CD4-positive, alpha-beta T cell treated with Interleukin-17A for 4 hours (primary cell): Measurements from ENCODE around the gene TPO.
"Not testable (repeated sequence)": the region's sequence is repeated elsewhere in the genome, so short reads cannot be mapped to it uniquely, and the experiment has no call there.

ENCODE experiments used
- DNase-seq: peaks from one replicate; pipeline ENCODE4 v3.0.0-alpha.2; 2020; ENCODE audit warnings: mixed read lengths

Gene TPO

GRCh38 chr2:1561259-1561658 lies 148.0 kb downstream of the TPO start:
- no peak for DNase-seq

DNA sequence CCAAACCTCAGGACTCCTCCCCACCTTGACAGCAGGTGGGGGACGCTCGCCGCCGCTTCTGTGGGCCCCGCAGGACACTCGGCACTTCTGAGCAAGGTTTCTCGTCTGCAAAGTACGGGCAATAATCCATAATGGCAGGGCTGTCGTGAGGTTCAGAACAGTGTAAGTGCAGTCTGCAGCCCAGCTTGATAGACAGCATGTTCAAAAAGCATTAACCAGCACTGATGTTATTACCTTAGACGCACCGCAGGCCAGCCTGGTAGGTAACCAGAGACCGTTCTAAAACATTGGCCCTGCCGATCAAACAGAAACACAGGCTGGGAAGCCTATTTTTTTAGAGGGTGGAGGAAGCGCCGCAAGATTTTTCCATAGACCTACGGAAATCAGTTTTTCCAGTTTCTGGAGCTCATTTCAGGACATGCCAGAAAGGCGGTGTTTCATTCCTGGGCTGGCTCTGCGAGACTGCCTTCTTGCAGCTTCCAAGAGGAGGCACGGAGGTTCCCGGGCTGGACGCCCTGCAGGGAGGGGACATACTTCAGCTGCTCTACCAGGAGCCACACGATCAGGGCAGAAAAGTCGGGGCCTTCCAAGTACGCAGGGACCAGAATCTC lies 148.7 kb downstream of the TPO start:
- no peak for DNase-seq

GRCh38 chr2:1563084-1563857 lies 150.0 kb downstream of the TPO start:
- no peak for DNase-seq

DNA sequence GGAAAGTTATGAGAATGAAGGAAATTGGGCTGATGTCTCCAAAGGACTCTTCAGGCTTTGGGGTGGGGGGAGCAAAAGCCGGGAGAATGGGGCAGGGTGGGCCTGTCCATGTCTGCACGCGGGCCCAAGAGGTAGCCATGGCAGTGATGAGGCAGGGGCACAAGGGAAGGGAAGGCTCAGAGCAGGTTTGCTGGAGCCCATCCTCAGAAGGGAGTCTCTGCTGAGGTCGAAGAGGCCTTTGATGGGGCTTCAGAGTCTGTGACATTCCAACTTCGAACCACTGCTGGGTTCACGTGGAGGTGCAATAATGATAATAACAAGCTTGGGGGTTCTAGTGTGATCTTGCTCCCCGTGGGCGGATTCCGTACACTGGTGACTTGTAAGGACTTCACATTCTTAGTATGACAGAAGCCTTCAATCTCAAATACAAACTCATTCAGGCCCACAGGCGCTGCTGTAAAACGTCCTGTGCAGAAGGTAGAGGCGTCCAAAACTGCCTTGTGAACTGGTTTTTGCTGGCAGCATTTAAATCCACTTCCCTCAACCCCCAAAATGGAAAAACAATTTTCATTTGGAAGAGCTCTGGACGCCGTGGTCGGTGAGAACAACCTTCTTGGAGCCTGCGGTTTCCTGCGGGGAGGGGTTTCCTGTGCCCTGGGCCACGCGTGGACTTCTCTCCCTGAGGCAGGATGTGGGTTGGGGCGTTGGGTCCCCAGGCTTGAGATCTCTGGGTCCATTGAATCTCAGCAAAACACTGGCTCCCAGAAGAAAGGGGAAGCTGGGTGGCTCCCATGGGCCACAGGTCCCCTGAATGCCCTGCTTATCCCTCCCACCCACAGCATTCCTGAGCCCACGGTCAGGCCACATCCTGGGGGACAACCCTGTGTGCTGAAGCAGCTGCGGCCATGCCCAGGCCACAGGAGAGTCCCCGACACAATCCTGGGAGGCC lies 151.0 kb downstream of the TPO start:
- peak; percentile 43 for DNase-seq

GRCh38 chr2:1567556-1568344 lies 154.5 kb downstream of the TPO start:
- no peak for DNase-seq

GRCh38 chr2:1568345-1568668 lies 155.0 kb downstream of the TPO start:
- not testable (repeated sequence) for DNase-seq

DNA sequence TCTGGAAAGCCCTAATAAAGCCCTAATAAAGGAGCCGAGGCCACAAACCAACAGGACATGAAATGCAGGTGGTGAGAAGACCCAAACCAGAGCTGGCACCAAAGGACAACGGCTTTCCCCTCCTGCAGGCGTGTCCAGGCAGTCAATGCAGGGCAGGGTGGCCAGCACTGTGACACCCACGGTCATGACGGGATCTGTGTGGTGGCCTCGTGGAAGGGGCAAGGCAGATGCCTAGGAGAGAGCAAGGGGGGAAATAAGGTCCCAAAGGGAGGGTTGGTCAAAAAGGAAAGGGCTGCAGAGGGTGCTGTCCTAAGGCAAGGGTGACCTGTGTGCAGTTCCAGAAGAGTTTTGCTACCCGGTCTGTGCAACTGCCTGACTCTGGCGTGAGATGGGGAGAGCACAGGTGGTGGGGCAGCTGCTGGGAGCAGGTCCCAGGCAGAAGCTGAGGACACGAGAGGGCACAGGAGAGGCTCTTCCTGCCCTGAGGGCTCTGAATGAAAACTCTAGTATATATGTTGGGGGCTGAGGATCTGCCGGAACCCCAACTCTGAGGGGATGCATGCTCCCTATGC lies 156.7 kb downstream of the TPO start:
- no peak for DNase-seq

DNA sequence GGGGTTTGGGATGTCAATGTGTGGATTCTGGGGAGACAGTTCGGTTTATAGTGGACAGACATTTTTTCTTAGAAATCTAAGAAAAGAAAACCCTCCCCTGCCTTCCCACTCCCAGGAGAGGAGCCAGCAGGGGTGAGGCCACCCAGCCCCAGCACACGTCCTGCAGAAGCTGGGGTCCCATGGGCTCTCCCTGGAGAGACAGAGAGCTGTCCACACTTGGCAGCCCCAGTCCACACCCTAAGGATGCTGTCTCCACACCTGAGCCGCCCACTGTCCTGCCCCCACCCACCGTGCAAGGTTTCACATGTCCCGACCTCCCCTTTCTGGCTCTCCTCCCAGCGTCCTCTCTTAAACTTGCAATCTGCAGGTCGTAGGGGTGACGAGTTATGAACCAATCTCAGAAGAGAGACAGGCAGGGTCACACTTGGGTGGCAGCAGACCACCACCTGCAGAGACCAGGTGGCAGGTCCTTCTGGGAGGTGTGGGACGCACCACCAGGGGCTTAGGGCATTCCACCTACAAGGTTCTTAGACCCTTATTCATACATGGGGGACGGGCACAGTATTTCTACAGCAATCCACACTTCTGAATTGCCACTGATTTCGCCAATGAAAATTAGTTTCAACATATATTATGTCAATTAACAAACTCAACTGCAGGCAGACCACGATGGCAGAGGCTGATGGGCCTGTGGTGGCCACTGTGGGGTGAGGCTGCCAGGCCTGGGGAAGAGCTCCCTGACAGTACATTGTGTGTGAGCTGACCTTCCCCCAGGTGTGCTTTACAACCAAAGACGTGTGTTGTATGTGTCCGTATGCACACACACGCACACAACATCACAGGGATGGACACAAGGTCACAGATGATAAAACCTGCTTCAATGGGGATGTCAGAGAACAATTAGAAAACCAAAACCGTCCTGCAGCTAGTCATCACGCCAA lies 158.5 kb downstream of the TPO start:
- DNase-seq: no peak

- no peak for DNase-seq
Observed at GRCh38 chr2:1572638-1573037, 159.4 kb downstream of the TPO start.

- DNase-seq: no peak
Observed at GRCh38 chr2:1577846-1578245, 164.6 kb downstream of the TPO start.

- DNase-seq: not testable (repeated sequence)
Observed at GRCh38 chr2:1581257-1581964, 168.1 kb downstream of the TPO start.

GRCh38 chr2:1581965-1582625 lies 168.8 kb downstream of the TPO start:
- no peak for DNase-seq

DNA sequence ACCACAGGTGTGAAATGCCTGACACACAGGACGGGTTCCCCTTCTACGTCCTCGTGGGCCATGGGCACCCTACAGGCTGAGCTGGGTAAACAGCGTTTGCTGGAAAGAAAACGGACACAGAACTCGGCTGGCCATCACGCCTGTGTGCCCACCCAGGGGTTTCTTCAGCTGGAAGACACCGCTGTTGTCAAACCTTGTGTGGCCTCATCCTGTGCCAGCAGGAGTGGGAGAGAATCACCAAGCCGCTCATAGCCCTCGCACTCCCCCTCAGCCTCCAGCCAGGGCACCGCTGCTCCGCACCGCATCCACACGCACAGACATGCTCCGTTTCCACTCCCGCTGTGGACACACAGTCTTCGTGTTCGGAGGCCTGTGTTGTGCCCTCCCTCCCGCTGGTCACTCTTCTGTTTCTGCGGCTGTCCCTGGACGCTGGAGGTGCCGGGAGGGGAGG lies 169.7 kb downstream of the TPO start:
- DNase-seq: no peak

GRCh38 chr2:1584051-1584531 lies 170.8 kb downstream of the TPO start:
- DNase-seq: no peak

DNA sequence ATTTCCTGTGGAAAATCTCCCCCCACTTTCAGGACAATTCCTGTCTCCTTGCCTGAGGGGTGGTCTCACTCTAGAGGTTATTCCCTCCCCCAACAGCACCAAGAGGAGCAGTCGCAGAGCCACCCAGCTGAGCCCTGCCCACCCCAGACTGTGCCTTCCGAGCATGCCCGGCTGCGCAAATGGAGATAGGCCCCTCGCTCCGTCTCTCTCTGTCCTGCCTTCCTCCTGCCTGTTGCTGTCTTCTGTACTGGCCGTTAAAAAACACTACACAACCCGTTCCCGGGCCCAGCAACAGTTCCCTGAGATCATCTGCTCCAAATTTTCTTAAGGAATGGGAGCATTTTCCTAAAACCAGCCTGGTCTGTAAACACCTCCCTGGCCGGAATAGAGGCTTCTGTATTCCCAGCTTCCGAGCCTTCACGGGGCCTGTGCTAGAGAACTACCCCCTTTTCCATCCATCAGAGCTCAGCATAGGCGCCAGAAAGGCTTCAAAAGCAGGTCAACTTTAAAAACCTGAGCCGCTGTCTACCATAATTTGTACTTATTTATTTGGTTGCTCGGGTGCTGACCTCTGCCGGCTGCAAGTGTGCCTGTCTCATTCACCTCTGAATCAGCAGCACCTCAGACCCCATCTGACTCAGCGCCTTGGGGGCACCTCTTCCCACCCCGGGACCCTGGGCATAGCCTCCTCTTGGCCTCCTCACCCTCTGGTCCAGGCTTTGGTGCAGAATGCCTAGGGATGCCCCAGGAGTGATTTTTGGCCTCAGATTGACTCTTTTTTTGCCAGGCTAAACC lies 171.6 kb downstream of the TPO start:
- DNase-seq: no peak

GRCh38 chr2:1585635-1586034 lies 172.4 kb downstream of the TPO start:
- no peak for DNase-seq

DNA sequence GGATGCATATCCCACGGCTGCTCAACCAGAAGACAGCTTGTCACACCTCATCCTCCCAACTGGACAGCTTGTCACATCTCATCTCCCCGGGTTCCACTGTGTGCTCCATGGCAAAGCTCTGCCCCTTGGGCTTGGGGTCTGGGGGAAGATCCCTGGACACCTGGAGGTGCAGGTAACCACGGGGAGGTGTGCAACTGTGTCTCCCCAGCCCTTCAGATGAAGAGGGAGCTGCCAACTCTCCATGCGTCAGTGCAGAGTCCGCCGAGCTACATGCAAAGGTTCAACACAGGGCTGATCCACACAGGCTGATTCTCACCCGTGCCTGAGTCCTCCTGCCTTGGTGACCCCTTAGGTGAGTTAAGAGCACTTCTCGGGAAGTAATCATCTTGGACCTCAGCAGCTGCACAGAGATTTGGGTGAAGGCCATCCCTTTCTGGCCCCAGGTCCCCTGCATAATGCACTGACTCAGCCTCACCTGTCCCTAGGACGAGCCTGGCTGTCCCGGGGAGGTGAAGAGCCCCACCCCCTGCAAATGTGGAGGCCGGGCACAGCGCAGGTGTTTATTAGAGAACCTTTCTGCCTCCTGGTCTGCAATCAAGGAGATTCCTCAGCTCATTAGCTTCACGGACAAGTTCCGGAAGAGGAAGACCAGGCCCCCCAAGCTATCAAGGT lies 173.1 kb downstream of the TPO start:
- no peak for DNase-seq
